Lung (tissue), 12 donors: ENCODE data around the gene MAPK4. TPM values are rescaled to one million over a fixed set of nuclear protein-coding genes. Genes with fewer than 3 reads are reported as not detected.
A peak's percentile ranks its signal among the peaks of the same experiment; 100 is the strongest.

Experiments
- ATAC-seq: fragments of 200-7000 bp; cut with Tn5 transposase; one replicate; pipeline ENCODE4 v1.9.1; 2020; ENCODE audit warnings: moderate number of reproducible peaks; ENCODE audit not compliant: insufficient read depth, low FRiP score
- DNase-seq, 3 donors: peaks; one replicate each; pipeline ENCODE4 v3.0.0-alpha.2; 2013 to 2017
- H3K27ac ChIP-seq, 2 donors: one replicate each; pipeline ENCODE4 v1.5.1; 2013; ENCODE audit warnings: mild to moderate bottlenecking in 2 of 2, moderate library complexity in 2 of 2, control low read depth in 1 of 2, inconsistent platforms in 1 of 2, low read depth in 1 of 2, low read length in 1 of 2
- H3K27me3 ChIP-seq, 3 donors: one replicate each; pipeline ENCODE4 v1.5.1; 2013; ENCODE audit warnings: low read length in 2 of 3; ENCODE audit not compliant: control insufficient read depth in 3 of 3, insufficient read depth in 3 of 3
- H3K36me3 ChIP-seq, 4 donors: one replicate each; pipeline ENCODE4 v1.5.1; 2013; ENCODE audit warnings: low read length in 4 of 4, mild to moderate bottlenecking in 1 of 4, moderate library complexity in 1 of 4; ENCODE audit not compliant: control insufficient read depth in 4 of 4, insufficient read depth in 4 of 4
- H3K4me1 ChIP-seq, 5 donors: one replicate each; pipeline ENCODE4 v1.5.1; 2013; ENCODE audit warnings: low read length in 5 of 5, mild to moderate bottlenecking in 2 of 5, moderate library complexity in 1 of 5; ENCODE audit not compliant: control insufficient read depth in 5 of 5, insufficient read depth in 5 of 5
- H3K4me3 ChIP-seq: one replicate; pipeline ENCODE4 v1.5.1; 2013; ENCODE audit warnings: mild to moderate bottlenecking, control low read depth, moderate library complexity
- H3K9ac ChIP-seq, 2 donors: one replicate each; pipeline ENCODE4 v1.5.1; 2013; ENCODE audit warnings: low read length in 2 of 2, control low read depth in 1 of 2; ENCODE audit not compliant: insufficient read depth in 1 of 2
- H3K9me3 ChIP-seq, 4 donors: one replicate each; pipeline ENCODE4 v1.5.1; 2013; ENCODE audit warnings: low read length in 3 of 4, mild to moderate bottlenecking in 1 of 4, moderate library complexity in 1 of 4; ENCODE audit not compliant: control insufficient read depth in 4 of 4, insufficient read depth in 3 of 4
- CTCF ChIP-seq: IDR thresholded peaks from 2 replicates; pipeline ENCODE4 v1.5.1; 2012; ENCODE audit warnings: mild to moderate bottlenecking; ENCODE audit errors: control extremely low read depth, extremely low read depth
- WGBS, 2 donors: extraction: QIAGEN DNeasy Blood & Tissue Kit; methylation state at CpG; one replicate each; pipeline ENCODE4 v1.1.7; 2013; 5-methylcytosine and 5-hydroxymethylcytosine counted together
- polyA plus RNA-seq, 2 donors: library from polyadenylated mRNA; stranded (reverse); fragments of 200-250 nt; gene quantifications; one replicate each; pipeline ENCODE4 v1.2.1, GENCODE V29; 2013
- total RNA-seq, 2 donors: library from RNA; depleted of rRNA in 1 of 2; stranded (reverse); fragments of >200 nt in 1 of 2; gene quantifications; one replicate each; pipeline ENCODE4 v1.2.1, GENCODE V29; 2014 to 2021
- donor health status: control.
- donor health status: control.
- donor health status: Bipolar disorder and iron deficiency.
- donor health status: healthy.
- donor health status: DM: yes; HTN: yes; CAD: no.

Gene MAPK4
- total and polyA plus RNA-seq, 4 donors = 1.8 to 10.7 (median 3.9) TPM

- peaks cover 0 to 3% (median 0%) of the 10 kb centered on the region in 3 donors for H3K27me3 ChIP-seq
- TF ChIP-seq CTCF = no peak
- H3K27ac ChIP-seq = no peak overlapping the region
- H3K9ac ChIP-seq = no peak overlapping the region
- no peak overlapping the region for H3K4me3 ChIP-seq
- no peak for DNase-seq
- H3K36me3 ChIP-seq = no peaks in the 10 kb centered on the region
- H3K9me3 ChIP-seq = peaks cover 0 to 6% (median 3%) of the 10 kb centered on the region in 4 donors
- peaks cover 0 to 6% (median 0%) of the 10 kb centered on the region in 5 donors for H3K4me1 ChIP-seq
- no peak for ATAC-seq
- WGBS, 2 donors = 0 to 53% methylated on average over 1 of the region's 1 CpG
Measured at GRCh38 chr18:50747849-50748242, 188.0 kb downstream of the MAPK4 start.

DNA sequence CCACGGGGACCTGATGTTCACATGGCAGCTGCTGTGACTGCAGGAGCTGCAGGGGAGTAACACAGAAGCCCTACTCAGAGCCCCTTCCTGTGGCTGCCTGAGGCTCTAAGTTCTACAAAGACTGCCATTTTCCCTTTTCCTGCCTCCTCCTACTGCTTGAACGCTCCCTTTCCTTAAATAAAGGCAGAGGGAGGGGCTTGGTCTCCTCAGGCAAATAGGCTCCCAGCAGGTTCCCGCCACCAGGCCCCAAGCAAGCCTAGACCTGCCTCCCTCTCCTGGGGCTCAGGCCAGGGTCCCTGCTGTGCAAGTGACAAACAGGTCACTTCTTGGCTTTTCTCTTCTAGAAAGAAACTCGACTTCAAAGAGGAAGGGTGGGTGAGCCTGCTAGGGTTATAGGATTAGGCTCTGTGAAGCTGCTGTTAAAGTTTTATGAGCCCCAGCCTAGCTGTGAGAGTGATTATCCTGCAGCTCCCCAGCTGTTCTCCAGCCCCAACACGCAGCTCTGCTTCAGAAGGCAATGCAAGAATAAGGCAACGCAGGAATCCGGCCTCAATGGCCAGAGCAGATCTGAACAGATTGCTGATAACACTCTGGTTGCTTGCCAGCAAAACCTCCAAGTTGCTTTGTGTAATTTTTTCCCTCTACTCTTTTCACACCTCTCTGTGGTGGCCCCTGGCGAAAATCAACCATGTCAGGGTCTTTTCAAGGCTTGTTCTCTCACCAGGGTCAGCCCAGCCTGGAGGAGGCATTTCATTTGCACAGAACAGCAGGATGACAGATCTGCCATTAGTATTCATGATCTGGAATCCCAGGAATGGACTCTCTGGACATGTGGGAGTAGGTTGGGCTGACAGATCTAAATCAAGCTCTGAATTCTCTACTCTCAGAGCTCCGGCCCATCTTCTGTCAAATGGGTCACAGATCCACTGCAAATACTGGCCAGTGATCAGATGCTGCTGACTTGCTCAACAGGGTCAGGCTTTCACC, 188.6 kb downstream of the MAPK4 start:
- Histone ChIP-seq H3K27ac (no peak overlapping the region), H3K9ac (no peak overlapping the region), H3K27me3 (peaks cover 0 to 3% (median 0%) of the 10 kb centered on the region in 3 donors), H3K36me3 (no peaks in the 10 kb centered on the region), H3K4me3 (no peak overlapping the region), H3K4me1 (peaks cover 0 to 6% (median 0%) of the 10 kb centered on the region in 5 donors), H3K9me3 (peaks cover 0 to 8% (median 1%) of the 10 kb centered on the region in 4 donors)
- ATAC-seq (no peak), DNase-seq (peak; percentile 30 to 66 (median 58))
- TF ChIP-seq CTCF = no peak
- WGBS, 2 donors = 53 to 54% methylated on average over 9 of the region's 9 CpGs

- H3K9me3 ChIP-seq = peaks cover 0 to 8% (median 0%) of the 10 kb centered on the region in 4 donors
- no peak overlapping the region for H3K9ac ChIP-seq
- H3K4me1 ChIP-seq = peaks cover 0 to 6% (median 0%) of the 10 kb centered on the region in 5 donors
- DNase-seq (no peak), ATAC-seq (no peak)
- H3K27ac ChIP-seq = no peak overlapping the region
- 83 to 88% methylated on average over 5 of the region's 5 CpGs for WGBS, 2 donors
- no peaks in the 10 kb centered on the region for H3K36me3 ChIP-seq
- TF ChIP-seq CTCF = no peak
- peaks cover 0 to 3% (median 0%) of the 10 kb centered on the region in 3 donors for H3K27me3 ChIP-seq
- H3K4me3 ChIP-seq = no peak overlapping the region
Measured at GRCh38 chr18:50749421-50749820, 189.5 kb downstream of the MAPK4 start.
